HG02798 (cell line): Measurements from ENCODE around the gene PGAM2.
"Not testable (repeated sequence)": the region's sequence is repeated elsewhere in the genome, so short reads cannot be mapped to it uniquely, and the experiment has no call there.

Source experiments
- ATAC-seq: cut with Tn5 transposase; IDR thresholded peaks from one replicate; pipeline ENCODE4 v1.9.1; 2021; ENCODE audit warnings: mild to moderate bottlenecking; ENCODE audit not compliant: unreplicated experiment, poor library complexity

PGAM2 gene

GRCh38 chr7:44056681-44057080 lies 8.7 kb downstream of the PGAM2 start:
- ATAC-seq: no peak

- no peak for ATAC-seq
Observed at GRCh38 chr7:44052771-44053365, 12.5 kb downstream of the PGAM2 start.

GRCh38 chr7:44051611-44052220 lies 13.7 kb downstream of the PGAM2 start:
- no peak for ATAC-seq

- no peak for ATAC-seq
Observed at GRCh38 chr7:44050915-44051560, 14.3 kb downstream of the PGAM2 start.

GRCh38 chr7:44050121-44050914 lies 15.0 kb downstream of the PGAM2 start:
- no peak for ATAC-seq

GRCh38 chr7:44048031-44048795 lies 17.2 kb downstream of the PGAM2 start:
- ATAC-seq: no peak

GRCh38 chr7:44046321-44047061 lies 18.9 kb downstream of the PGAM2 start:
- peak; percentile 47 for ATAC-seq

- ATAC-seq: no peak
Observed at GRCh38 chr7:44045226-44046014, 19.9 kb downstream of the PGAM2 start.

- ATAC-seq: peak; percentile 80
Observed at GRCh38 chr7:44044315-44045225, 20.8 kb downstream of the PGAM2 start, which contains the start of gene DBNL. Gene DBNL (plus strand): TSS chr7:44044702. CDS start chr7:44044738, 36 bp downstream.

GRCh38 chr7:44043902-44044301 lies 21.5 kb downstream of the PGAM2 start:
- no peak for ATAC-seq

- ATAC-seq: no peak
Observed at GRCh38 chr7:44042221-44042620, 23.1 kb downstream of the PGAM2 start.

- ATAC-seq: peak; percentile 47
Observed at GRCh38 chr7:44040493-44040891, 24.9 kb downstream of the PGAM2 start.

- ATAC-seq: not testable (repeated sequence)
Observed at GRCh38 chr7:44039800-44040492, 25.4 kb downstream of the PGAM2 start.

- ATAC-seq: peak; percentile 77
Observed at GRCh38 chr7:44038961-44039558, 26.3 kb downstream of the PGAM2 start.

- not testable (repeated sequence) for ATAC-seq
Observed at GRCh38 chr7:44038553-44038952, 26.8 kb downstream of the PGAM2 start.

- not testable (repeated sequence) for ATAC-seq
Observed at GRCh38 chr7:44037951-44038350, 27.4 kb downstream of the PGAM2 start.

- peak; percentile 20 for ATAC-seq
Observed at GRCh38 chr7:44036364-44036763, 29.0 kb downstream of the PGAM2 start.
